Neural cell (in vitro differentiated cells): ENCODE measurements around the gene SUGCT.

ENCODE experiments used
- CTCF ChIP-seq: fragments of 450-650 bp; IDR thresholded peaks from 2 replicates; pipeline ENCODE4 v1.5.1; 2014; ENCODE audit warnings: antibody characterized with exemption, mild to moderate bottlenecking, moderate library complexity; ENCODE audit not compliant: poor library complexity, severe bottlenecking
- EP300 ChIP-seq: fragments of 450-650 bp; conservative IDR thresholded peaks from 2 replicates; pipeline ENCODE4 v1.6.1; 2014; ENCODE audit warnings: antibody characterized with exemption, mild to moderate bottlenecking, moderate library complexity; ENCODE audit not compliant: poor library complexity, severe bottlenecking
- POLR2AphosphoS5 ChIP-seq: IDR thresholded peaks from 2 replicates; pipeline ENCODE4 v1.6.1; 2012
- RAD21 ChIP-seq: fragments of 450-650 bp; conservative IDR thresholded peaks from 2 replicates; pipeline ENCODE4 v1.6.1; 2014; ENCODE audit warnings: antibody characterized with exemption, mild to moderate bottlenecking, moderate library complexity
- REST ChIP-seq: IDR thresholded peaks from 2 replicates; pipeline ENCODE4 v1.6.1; 2012; ENCODE audit warnings: borderline replicate concordance
- SMC3 ChIP-seq: fragments of 450-650 bp; conservative IDR thresholded peaks from 2 replicates; pipeline ENCODE4 v1.6.1; 2014; ENCODE audit warnings: antibody characterized with exemption, mild to moderate bottlenecking, moderate library complexity; ENCODE audit not compliant: poor library complexity

- TF ChIP-seq CTCF: no peak
- no peak for TF ChIP-seq POLR2AphosphoS5
- TF ChIP-seq REST: no peak
- TF ChIP-seq RAD21: no peak
- TF ChIP-seq SMC3: no peak
- no peak for TF ChIP-seq EP300
Measured at GRCh38 chr7:40883826-40884225, 749.0 kb downstream of the SUGCT start.
